Mesendoderm (in vitro differentiated cells): ENCODE data around the gene DRD3. TPM values are rescaled to one million over a fixed set of nuclear protein-coding genes. Genes with fewer than 3 reads are reported as not detected.

Source experiments
- DNase-seq: peaks from one replicate; pipeline ENCODE4 v3.0.0; 2013
- H2AK5ac ChIP-seq: 2 replicates; pipeline ENCODE4 v1.6.1; 2013; ENCODE audit warnings: low read length, inconsistent platforms
- H2BK120ac ChIP-seq: 2 replicates; pipeline ENCODE4 v1.6.1; 2013; ENCODE audit warnings: low read depth, mild to moderate bottlenecking, low read length, moderate library complexity, mixed read lengths
- H2BK15ac ChIP-seq: replicated peaks from 2 replicates; pipeline ENCODE4 v1.6.1; 2013; ENCODE audit warnings: low read depth, mild to moderate bottlenecking, moderate library complexity
- H2BK5ac ChIP-seq: 2 replicates; pipeline ENCODE4 v1.6.1; 2013; ENCODE audit warnings: low read length, inconsistent platforms
- H3K18ac ChIP-seq: 2 replicates; pipeline ENCODE4 v1.6.1; 2013; ENCODE audit warnings: mild to moderate bottlenecking, low read length, mixed read lengths
- H3K23ac ChIP-seq: one replicate; pipeline ENCODE4 v1.6.1; 2013; ENCODE audit warnings: low read length
- H3K27ac ChIP-seq: 2 replicates; pipeline ENCODE4 v1.5.1; 2013; ENCODE audit warnings: low read depth, mild to moderate bottlenecking, inconsistent platforms, low read length, moderate library complexity
- H3K27me3 ChIP-seq: 2 replicates; pipeline ENCODE4 v1.6.1; 2013; ENCODE audit warnings: low read length, control low read depth, mild to moderate bottlenecking, inconsistent platforms; ENCODE audit not compliant: insufficient read depth, poor library complexity
- H3K36me3 ChIP-seq: 2 replicates; pipeline ENCODE4 v1.6.1; 2013; ENCODE audit warnings: low read length, inconsistent platforms; ENCODE audit not compliant: control insufficient read depth, insufficient read depth
- H3K4ac ChIP-seq: one replicate; pipeline ENCODE4 v1.6.1; 2013; ENCODE audit warnings: low read depth, mild to moderate bottlenecking, low read length, moderate library complexity
- H3K4me1 ChIP-seq: 2 replicates; pipeline ENCODE4 v1.6.1; 2013; ENCODE audit warnings: low read depth, low read length, inconsistent platforms; ENCODE audit not compliant: control insufficient read depth
- H3K4me2 ChIP-seq: 2 replicates; pipeline ENCODE4 v1.6.1; 2013; ENCODE audit warnings: low read length
- H3K4me3 ChIP-seq: 2 replicates; pipeline ENCODE4 v1.5.1; 2013; ENCODE audit warnings: mild to moderate bottlenecking, low read length
- H3K56ac ChIP-seq: one replicate; pipeline ENCODE4 v1.6.1; 2013; ENCODE audit warnings: low read length
- H3K79me1 ChIP-seq: 2 replicates; pipeline ENCODE4 v1.6.1; 2013; ENCODE audit warnings: low read length, inconsistent platforms
- H3K79me2 ChIP-seq: 2 replicates; pipeline ENCODE4 v1.6.1; 2013; ENCODE audit warnings: mild to moderate bottlenecking, low read length; ENCODE audit not compliant: control insufficient read depth, insufficient read depth
- H3K9ac ChIP-seq: 2 replicates; pipeline ENCODE4 v1.6.1; 2013; ENCODE audit warnings: low read length, inconsistent platforms
- H4K5ac ChIP-seq: one replicate; pipeline ENCODE4 v1.6.1; 2013; ENCODE audit warnings: low read length
- H4K8ac ChIP-seq: one replicate; pipeline ENCODE4 v1.6.1; 2013; ENCODE audit warnings: low read depth, mild to moderate bottlenecking, control low read depth, low read length, moderate library complexity
- WGBS: extraction: QIAGEN DNeasy Blood & Tissue Kit; methylation state at CpG from one replicate; pipeline ENCODE4 v1.1.7; 2013; ENCODE audit warnings: low lambda C conversion rate, missing lambda C conversion rate; ENCODE audit not compliant: insufficient coverage; ENCODE audit errors: extremely low coverage; 5-methylcytosine and 5-hydroxymethylcytosine counted together
- polyA plus RNA-seq, 2 experiments: library from polyadenylated mRNA; stranded (reverse); fragments of 200-250 nt; gene quantifications; one replicate each; pipeline ENCODE4 v1.2.3, GENCODE V29; 2013

The DRD3 gene
- 0.01 TPM for polyA plus RNA-seq (2013, experiment 1 of 2)
- not detected for polyA plus RNA-seq (2013, experiment 2 of 2)

DNA sequence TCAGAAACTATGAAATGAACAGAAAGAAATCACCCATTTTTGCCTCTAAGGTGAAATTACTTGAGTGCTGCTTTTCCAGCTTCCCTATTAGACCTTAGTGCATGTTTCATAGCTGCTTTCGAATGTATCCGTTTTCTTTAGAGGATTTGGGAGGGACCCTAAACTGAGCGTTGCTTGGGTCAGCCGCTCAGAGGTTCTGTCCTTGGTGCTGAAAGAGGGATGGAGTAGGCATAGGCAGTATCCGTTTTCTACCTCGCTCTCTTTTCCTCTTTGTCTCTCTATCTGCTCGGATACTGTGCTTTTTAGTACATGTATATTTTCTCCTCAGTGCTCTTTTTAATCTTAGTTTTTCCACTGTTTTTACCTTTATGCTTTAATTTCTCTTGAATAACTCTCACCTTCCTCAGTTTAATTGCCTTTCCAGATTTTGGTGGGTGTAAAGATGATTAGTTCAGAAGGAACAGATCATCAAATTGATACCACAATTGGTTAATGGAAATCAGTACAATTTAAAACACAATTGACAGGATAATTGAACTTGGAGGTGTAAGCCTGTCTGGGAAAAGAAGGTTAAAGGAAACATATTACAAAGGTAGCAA is at the start of gene DRD3:
Gene DRD3 (minus strand): TSS at position 283 of the 599 bp plus-strand sequence. CDS start 7,060 bp downstream, outside the sequence.
- Histone ChIP-seq H3K4me3 (no peak within 1 kb of the TSS), H3K36me3 (no peaks in the 10 kb centered on the region), H2BK15ac (no peak within 1 kb of the TSS), H3K4ac (no peak within 1 kb of the TSS), H3K4me2 (no peak within 1 kb of the TSS), H3K79me2 (no peaks in the 10 kb centered on the region), H2BK120ac (no peak within 1 kb of the TSS), H2BK5ac (no peak within 1 kb of the TSS), H3K9ac (no peak within 1 kb of the TSS), H3K27me3 (no peaks in the 10 kb centered on the region), H3K18ac (no peak within 1 kb of the TSS), H3K4me1 (no peaks in the 10 kb centered on the region), H3K56ac (no peak within 1 kb of the TSS), H3K23ac (no peak within 1 kb of the TSS), H3K79me1 (no peaks in the 10 kb centered on the region), H4K8ac (no peak within 1 kb of the TSS), H3K27ac (no peak within 1 kb of the TSS), H4K5ac (no peak within 1 kb of the TSS), H2AK5ac (no peak within 1 kb of the TSS)
- no CpG with 5 or more reads among the region's 7 CpGs for WGBS
- DNase-seq: peak; percentile 80

DNA sequence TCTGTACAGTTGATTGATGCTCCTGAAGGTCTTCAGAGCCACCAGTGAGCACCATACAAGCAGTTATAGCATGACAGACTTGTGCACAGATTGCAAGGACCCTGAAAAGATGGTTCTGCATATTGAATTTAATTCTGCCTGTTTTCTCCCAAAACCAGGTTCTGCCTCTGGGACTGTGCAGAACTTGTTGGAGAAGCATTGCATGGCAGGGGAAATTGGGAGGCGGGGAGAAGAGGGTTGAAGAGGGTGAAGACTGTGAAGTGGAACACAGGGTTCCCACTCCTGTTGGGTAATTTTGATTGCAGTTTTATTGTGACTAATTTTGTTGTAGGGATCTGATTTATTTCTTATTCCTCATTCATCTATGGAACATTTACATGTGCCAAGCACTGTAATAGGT is 48.2 kb upstream of the DRD3 start:
- Histone ChIP-seq H3K4me1 (no peaks in the 10 kb centered on the region), H2BK5ac (no peak overlapping the region), H3K79me2 (no peaks in the 10 kb centered on the region), H4K5ac (no peak overlapping the region), H3K27me3 (no peaks in the 10 kb centered on the region), H2BK120ac (no peak overlapping the region), H3K23ac (no peak overlapping the region), H3K79me1 (no peaks in the 10 kb centered on the region), H2BK15ac (no peak overlapping the region), H3K36me3 (no peaks in the 10 kb centered on the region), H3K27ac (no peak overlapping the region), H2AK5ac (no peak overlapping the region), H3K4me2 (no peak overlapping the region), H3K18ac (no peak overlapping the region), H4K8ac (no peak overlapping the region), H3K56ac (no peak overlapping the region), H3K4me3 (no peak overlapping the region), H3K9ac (no peak overlapping the region), H3K4ac (no peak overlapping the region)
- WGBS: no CpG with 5 or more reads among the region's 1 CpG
- no peak for DNase-seq

DNA sequence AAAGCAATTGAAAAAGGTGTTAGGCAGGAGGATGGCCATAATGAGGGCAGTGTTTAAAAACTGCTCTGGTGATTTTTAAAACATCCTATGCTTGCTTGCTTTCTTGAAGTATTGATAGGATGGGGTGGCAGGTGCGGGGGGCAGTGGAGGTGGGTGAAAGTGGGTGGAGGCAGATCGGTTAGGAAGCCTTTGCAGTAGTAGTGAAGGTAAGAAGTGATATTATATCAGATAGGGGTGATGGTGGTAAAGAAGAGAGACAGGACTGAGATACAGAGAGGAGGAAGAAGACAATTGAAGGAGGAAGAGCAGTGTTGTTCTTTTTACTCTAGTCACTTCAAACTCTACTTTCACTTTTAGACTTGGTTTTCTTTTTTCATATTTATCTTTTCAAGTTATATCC is 47.5 kb upstream of the DRD3 start:
- WGBS: no CpG with 5 or more reads among the region's 2 CpGs

DNA sequence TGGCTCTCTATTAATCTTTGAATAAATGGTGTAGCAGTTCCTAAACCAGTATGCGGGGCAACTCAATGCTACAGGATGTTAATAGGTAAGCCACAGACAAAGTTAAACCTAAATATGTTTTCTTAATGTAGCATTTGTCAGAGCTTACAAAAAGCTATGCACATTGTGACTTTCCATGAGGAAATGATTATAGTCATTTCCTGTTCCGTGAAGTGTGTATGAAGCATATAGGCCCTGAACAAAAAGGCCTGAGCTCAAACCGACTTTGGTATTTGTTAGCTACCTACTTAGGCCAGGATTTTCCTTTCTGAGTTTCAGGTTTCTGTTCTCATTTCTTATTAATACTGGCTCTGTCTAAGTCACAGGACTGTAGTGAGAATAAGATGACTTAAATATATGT is 44.3 kb upstream of the DRD3 start:
- no peak for DNase-seq
- no peak overlapping the region for H3K18ac ChIP-seq
- no peak overlapping the region for H3K9ac ChIP-seq
- H3K23ac ChIP-seq: no peak overlapping the region
- no peak overlapping the region for H4K8ac ChIP-seq
- no peak overlapping the region for H3K4ac ChIP-seq
- H3K4me2 ChIP-seq: no peak overlapping the region
- H3K27ac ChIP-seq: no peak overlapping the region
- no peaks in the 10 kb centered on the region for H3K4me1 ChIP-seq
- no peak overlapping the region for H2BK120ac ChIP-seq
- H2BK15ac ChIP-seq: no peak overlapping the region
- no peaks in the 10 kb centered on the region for H3K79me1 ChIP-seq
- H3K79me2 ChIP-seq: no peaks in the 10 kb centered on the region
- H2BK5ac ChIP-seq: no peak overlapping the region
- no peak overlapping the region for H3K4me3 ChIP-seq
- no peaks in the 10 kb centered on the region for H3K27me3 ChIP-seq
- no CpG with 5 or more reads among the region's 3 CpGs for WGBS
- no peaks in the 10 kb centered on the region for H3K36me3 ChIP-seq
- H2AK5ac ChIP-seq: no peak overlapping the region
- no peak overlapping the region for H4K5ac ChIP-seq
- H3K56ac ChIP-seq: no peak overlapping the region

More for the DNA sequence above, 47.5 kb upstream of the DRD3 start:
- Histone ChIP-seq H2BK15ac (no peak overlapping the region), H4K8ac (no peak overlapping the region), H2BK120ac (no peak overlapping the region), H3K27me3 (no peaks in the 10 kb centered on the region), H3K79me1 (no peaks in the 10 kb centered on the region), H3K4ac (no peak overlapping the region), H3K4me1 (no peaks in the 10 kb centered on the region), H3K27ac (no peak overlapping the region), H3K4me2 (no peak overlapping the region), H3K18ac (no peak overlapping the region), H3K9ac (no peak overlapping the region), H3K56ac (no peak overlapping the region), H3K4me3 (no peak overlapping the region), H3K23ac (no peak overlapping the region), H2BK5ac (no peak overlapping the region), H4K5ac (no peak overlapping the region), H2AK5ac (no peak overlapping the region), H3K79me2 (no peaks in the 10 kb centered on the region), H3K36me3 (no peaks in the 10 kb centered on the region)
- no peak for DNase-seq

DNA sequence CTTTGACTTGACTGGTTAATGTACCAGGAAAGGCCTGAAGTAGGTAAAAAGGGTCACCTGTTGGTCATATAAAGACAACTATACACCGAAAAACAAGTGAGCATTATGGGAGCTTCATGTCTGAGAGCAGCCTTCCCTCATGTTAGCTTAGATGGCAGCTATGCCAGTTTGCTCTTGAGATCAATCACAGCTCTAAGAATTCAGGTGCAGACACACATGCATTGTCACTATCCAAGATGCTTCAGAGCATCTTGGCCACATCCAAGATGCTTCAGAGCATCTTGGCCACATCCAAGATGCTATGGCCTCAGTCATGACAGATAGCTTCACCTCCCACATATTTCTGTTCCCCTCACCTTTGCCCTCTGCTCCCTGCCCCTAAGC is 43.0 kb upstream of the DRD3 start:
- Histone ChIP-seq H3K23ac (no peak overlapping the region), H2AK5ac (no peak overlapping the region), H4K5ac (no peak overlapping the region), H3K4me3 (no peak overlapping the region), H3K18ac (no peak overlapping the region), H2BK15ac (no peak overlapping the region), H3K9ac (no peak overlapping the region), H3K4me2 (no peak overlapping the region), H3K79me2 (no peaks in the 10 kb centered on the region), H3K4ac (no peak overlapping the region), H2BK120ac (no peak overlapping the region), H3K27me3 (no peaks in the 10 kb centered on the region), H4K8ac (no peak overlapping the region), H3K56ac (no peak overlapping the region), H3K36me3 (no peaks in the 10 kb centered on the region), H2BK5ac (no peak overlapping the region), H3K27ac (no peak overlapping the region), H3K79me1 (no peaks in the 10 kb centered on the region), H3K4me1 (no peaks in the 10 kb centered on the region)
- WGBS: no CpG with 5 or more reads among the region's 1 CpG
- DNase-seq: no peak
